HG03469 (cell line): Measurements from ENCODE around the gene LRRC38.
"Not testable (repeated sequence)": the region's sequence is repeated elsewhere in the genome, so short reads cannot be mapped to it uniquely, and the experiment has no call there.

Experiments used
- ATAC-seq: cut with Tn5 transposase; IDR thresholded peaks from one replicate; pipeline ENCODE4 v1.9.1; 2021; ENCODE audit warnings: mild to moderate bottlenecking, moderate library complexity, moderate number of reproducible peaks; ENCODE audit not compliant: unreplicated experiment

The LRRC38 gene, protein sequence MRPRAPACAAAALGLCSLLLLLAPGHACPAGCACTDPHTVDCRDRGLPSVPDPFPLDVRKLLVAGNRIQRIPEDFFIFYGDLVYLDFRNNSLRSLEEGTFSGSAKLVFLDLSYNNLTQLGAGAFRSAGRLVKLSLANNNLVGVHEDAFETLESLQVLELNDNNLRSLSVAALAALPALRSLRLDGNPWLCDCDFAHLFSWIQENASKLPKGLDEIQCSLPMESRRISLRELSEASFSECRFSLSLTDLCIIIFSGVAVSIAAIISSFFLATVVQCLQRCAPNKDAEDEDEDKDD

GRCh38 chr1:13513895-13514546, at the start of gene LRRC38:
Gene LRRC38 (minus strand): TSS chr1:13514003. CDS start chr1:13513593, 410 bp downstream.
- ATAC-seq = no peak

- not testable (repeated sequence) for ATAC-seq
Observed at GRCh38 chr1:13562981-13563380, 49.2 kb upstream of the LRRC38 start.

DNA sequence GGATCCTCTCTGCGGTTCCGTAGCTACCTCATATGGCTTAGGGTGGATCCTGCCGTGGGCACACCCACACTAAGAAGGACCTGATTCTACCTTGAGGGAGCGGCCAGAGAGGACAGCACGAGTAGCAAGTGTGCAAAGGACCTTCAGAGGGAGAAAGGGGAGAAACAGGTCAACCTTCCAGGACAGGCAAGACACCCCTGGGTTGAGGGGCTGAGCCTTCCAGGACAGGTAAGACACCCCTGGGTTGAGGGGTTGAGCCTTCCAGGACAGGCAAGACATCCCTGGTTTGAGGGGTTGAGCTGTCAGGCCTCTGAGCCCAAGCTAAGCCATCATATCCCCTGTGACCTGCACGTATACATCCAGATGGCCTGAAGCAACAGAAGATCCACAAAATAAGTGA, 46.7 kb upstream of the LRRC38 start:
- no peak for ATAC-seq

- no peak for ATAC-seq
Observed at GRCh38 chr1:13556224-13556764, 42.5 kb upstream of the LRRC38 start.

- no peak for ATAC-seq
Observed at GRCh38 chr1:13554798-13555197, 41.0 kb upstream of the LRRC38 start.

GRCh38 chr1:13550663-13551062, 36.9 kb upstream of the LRRC38 start:
- ATAC-seq = no peak

DNA sequence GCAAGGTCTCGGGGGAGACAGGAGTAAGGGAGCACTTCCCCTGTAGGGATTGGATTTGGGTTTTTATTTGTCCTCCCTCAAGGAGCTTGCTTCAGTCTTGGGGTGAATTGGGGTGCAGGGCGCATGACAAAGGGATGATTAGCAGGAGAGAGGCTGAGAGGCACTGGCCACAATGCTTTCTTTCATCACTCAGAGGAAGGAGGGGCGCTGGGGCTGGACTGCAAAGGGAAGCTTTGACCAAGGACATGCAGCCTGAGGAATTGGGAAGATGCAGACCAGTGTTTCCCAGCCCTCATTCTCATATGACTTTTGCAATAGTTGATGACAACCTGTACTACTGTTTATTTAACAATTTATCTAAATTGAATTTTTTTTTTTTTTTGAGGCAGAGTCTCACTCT, 35.7 kb upstream of the LRRC38 start:
- ATAC-seq = no peak

DNA sequence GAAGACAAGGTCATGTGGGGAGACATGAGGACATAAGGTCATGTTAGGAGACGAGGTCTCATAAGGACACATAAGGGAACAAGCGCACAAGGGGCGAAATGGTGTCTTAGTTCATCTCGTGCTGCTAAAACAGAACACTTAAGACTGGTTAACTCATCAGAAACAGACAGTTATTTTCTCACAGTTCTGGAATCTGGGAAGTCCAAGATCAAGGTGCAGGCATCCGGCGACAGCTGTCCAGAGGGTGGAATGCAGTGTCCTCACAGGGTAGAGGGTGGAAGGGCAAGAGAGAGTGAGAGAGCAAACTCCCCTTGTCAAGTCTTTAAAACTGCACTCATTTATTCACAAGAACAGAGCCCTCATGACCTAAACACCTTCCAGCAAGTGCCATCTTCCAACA, 35.2 kb upstream of the LRRC38 start:
- ATAC-seq = no peak

DNA sequence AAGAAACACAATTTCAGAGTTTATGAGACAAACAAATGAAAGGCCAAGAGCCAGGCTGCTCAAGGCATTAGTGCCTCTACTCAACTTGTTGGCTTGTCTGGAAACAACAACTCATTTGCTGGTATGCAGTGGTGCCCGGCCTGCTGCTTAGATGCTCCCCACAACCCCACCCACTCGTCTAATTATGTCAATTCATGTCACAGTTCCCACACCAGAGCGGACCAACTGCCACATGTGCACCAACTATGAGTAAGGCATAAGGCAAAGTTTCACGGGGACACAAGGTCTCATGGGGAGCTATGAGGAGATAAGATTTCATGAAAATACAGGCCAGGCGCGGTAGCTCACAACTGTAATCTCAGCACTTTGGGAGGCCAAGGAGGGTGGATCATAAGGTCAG, 34.5 kb upstream of the LRRC38 start:
- no peak for ATAC-seq

DNA sequence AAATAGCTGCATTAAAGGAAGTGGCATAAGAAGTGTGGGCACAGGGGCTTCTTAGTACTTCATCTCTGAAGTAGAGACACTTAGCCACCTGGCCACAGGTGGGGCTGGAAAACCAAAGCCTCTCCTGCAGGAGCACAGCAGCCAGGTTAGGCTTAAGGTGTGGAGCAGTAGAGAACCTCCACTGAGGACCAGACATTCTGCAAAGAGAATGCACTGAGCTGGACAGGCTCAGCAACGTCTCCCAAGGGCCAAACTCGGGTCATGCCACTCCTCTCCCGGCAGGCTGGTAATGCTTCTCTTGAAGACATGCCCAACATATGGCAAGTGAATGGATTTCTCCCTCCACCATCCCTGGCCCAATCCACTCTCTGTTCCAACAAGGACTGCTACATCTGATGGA, 33.0 kb upstream of the LRRC38 start:
- ATAC-seq = no peak

DNA sequence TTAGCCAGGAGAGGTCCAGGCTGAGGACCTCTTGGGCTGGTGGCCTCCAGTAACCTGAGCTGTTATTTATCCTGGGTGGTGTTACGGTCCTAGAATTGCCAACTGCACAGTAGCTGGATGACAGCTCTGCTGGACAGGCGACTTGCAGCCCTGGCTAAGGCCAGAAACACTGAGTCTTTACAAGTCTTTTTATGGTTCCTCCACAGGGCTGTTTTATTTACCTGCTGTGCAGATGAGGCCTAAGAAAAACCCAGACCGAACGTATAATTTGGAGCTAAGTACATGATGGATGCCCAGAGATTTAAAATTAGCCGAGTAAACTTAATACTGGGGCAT, 30.4 kb upstream of the LRRC38 start:
- ATAC-seq = no peak

DNA sequence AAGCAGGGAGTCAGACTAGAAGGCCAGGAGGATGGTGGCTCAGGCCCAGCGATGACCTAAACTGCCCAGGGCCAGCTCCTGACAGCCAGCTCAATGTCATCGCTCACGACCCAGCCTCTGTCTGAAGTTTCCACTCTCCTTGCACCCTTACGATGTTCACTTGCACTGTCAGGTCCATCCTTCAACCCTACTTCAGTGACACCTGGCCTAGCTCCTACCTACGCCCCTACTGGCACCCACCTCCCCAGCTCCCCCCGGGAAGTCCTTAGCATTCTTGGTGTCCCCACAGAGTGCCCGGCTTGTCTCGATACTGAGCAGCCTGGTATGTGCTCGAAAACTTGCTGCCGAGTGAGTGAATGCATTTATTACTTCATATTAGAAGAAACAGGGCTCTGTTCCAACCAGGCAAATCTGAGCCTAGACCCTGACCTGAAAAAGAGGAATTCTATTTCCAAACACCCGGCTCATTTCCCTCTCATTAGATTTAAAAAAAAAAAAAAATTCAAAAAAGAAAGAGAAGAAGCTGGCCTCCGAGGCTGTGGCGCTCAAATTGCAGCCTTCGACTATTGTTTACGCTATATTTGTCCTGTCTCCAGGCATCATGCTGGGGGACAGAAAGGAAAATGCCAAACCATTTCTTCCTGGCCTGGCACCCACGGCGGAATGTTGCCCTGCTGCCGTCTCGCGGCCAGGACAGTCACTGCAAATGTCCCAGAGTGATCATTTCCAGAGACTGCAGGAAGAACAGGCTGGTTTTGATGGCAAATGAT, 29.8 kb upstream of the LRRC38 start:
- ATAC-seq = no peak

DNA sequence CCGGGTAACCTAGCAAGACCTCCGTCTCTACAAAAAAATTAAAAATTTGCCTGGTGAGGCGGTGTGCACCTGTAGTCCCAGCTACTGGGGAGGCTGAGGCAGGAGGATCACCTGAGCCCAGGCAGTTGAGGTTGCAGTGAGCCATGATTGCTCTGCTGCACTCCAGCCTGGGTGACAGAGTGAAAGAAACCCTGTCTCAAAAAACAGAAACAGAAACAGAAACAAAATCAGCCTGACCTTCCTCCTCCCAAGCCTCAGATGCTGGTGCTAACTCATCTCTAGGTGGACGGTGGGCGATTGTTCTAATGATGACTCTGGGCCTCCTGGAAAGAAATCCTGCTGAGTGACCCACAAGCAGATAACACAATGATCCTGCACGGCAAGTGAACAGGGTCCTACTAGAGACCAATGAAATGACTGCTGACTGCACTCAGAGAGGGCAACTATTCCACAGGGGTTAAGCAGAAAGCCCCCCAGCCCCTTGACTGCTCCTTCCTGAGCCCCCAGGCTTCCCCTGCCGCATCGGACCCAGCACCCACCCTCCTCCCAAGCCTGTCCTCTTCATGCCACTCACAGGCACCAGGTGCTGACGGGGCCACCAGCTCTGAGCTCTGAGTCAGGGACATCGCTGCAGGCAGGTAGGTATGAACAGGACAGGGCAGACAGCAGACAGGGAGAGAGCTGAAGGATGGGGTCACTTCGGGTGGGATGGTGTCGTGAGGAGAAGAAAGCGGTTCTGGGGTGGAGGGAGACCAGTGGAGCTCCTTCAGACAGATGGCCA, 27.8 kb upstream of the LRRC38 start:
- ATAC-seq = no peak

DNA sequence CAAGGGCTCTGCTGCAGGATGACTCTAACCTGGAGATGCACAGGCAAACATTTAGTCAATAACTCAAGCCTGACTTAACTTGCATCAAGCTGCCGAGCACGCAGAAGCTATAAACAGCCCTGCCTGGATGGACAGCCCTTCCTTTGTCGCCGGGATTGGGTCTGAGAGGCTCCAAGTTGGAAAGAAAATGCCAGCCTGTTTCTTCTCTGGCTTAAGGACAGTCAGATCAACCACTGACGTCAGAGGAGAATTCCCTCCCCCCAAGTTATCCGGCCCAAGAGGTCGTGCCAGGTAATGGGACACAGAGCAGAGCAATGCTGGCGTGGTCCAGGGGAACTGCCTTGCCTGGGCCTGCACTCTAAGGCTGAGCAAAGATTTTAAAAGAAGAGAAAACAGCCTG, 27.1 kb upstream of the LRRC38 start:
- no peak for ATAC-seq

GRCh38 chr1:13539683-13540082, 25.9 kb upstream of the LRRC38 start:
- ATAC-seq = no peak

DNA sequence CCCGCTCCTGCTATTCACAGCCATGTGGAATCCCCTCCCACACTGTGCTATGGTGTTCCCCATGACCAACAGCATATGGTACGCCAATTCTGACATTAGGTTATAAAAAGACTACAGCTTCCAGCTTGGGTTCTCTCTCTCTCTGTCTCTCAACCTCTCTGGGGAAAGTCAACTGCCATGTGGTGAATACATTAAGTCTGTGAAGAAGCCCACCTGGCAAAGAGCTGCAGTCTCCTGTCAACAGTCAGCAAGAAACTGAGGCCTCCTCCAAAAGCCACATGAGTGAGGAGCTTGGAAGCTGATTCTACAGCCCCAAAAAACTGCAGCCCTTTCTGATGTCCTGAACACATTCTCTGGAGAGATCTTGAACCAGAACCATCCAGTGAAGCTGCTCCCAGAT, 25.0 kb upstream of the LRRC38 start:
- ATAC-seq = no peak

GRCh38 chr1:13536571-13536970, 22.8 kb upstream of the LRRC38 start:
- no peak for ATAC-seq

DNA sequence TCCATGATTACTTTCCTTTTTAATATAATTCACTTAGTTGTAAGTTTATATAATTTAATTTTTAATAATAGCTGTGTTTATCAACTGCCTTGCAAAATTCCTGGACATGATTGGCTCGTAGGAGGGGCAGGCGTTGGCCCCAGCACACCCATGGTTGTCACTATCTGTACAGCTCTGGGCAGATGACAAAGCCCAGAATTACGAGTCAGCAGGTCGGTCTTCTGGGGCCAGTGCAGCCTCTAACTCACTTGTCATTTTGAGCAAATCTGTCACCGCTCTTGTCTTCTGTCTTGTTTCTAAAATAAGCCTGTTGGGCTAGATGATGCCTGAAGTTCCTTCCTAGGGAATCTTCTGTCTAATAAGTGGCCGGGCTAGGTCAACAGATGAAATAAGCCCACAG, 21.4 kb upstream of the LRRC38 start:
- ATAC-seq = no peak

DNA sequence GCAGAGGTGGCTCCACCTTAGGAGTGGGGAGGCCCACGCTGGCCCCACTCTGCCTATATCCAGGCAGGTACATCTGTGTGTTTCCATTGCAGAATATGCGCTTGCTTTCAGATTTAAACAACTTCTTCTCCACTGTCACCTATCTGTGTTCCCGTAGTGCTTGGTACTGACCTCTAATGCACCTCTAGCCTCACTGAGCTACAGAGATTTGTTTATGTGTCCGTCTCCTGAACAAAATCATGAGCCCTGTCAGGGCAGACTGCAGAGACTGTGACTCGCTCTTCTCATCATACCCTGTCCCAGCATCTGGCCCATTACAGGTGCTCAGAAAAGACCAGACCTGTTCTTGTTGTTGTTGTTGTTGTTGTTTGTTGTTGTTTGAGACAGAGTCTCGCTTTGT, 14.5 kb upstream of the LRRC38 start:
- ATAC-seq = no peak

DNA sequence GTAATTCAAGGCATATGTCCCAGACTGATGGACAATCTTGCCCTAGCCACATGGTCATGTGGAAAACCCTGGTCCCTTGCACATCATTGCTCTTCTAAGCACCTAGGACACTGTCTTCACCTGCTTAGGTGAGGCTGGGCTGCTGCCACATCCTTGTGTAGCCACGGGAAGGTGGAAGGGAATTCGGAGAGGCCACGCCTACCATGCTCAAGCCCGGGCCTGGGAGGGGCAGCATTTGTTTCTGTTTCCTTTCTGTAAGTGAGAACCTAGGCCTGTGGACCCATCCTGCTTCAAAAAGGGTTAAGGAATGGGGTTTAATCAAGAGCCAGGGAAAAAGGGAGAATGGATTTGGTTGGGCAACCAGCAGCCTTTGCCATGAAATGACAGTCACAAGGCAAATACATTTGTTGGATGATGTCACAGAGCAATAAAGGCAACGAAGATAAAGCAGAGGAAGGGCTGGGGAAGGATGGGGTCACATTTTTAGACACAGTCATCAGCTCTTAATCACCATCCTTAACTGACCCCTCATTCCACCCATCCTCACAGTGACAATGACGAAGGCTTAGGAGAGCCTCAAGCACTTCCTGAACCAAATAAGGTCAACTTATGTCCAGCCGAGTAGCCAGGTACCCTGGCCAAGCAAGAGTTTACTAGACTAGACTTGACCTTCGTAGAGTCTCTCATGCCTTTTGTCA, 10.1 kb upstream of the LRRC38 start:
- ATAC-seq = no peak
